ENCODE data around the gene VN1R2.
"Not testable (repeated sequence)": the region's sequence is repeated elsewhere in the genome, so short reads cannot be mapped to it uniquely, and the experiment has no call there.

The VN1R2 gene

GRCh38 chr19:53257715-53258342 is at the start of gene VN1R2:
Gene VN1R2, plus strand, starts transcription at chr19:53258292. Its CDS starts 84 bp downstream, at chr19:53258376.
- not testable (repeated sequence) for DNase-seq (ENCODE audit: low spot score)

GRCh38 chr19:53211554-53211953 is 46.5 kb upstream of the VN1R2 start:
- not testable (repeated sequence) for DNase-seq (ENCODE audit: low spot score)

GRCh38 chr19:53212703-53213320 is 45.3 kb upstream of the VN1R2 start:
- no peak for TF ChIP-seq CTCF (IDR thresholded peaks at IDR 0.05; ENCODE audit: extremely low read depth, missing control alignments)
- no peak for DNase-seq (ENCODE audit: low spot score)

GRCh38 chr19:53222716-53223115 is 35.4 kb upstream of the VN1R2 start:
- DNase-seq (ENCODE audit: low spot score): not testable (repeated sequence)

- TF ChIP-seq CTCF (IDR thresholded peaks at IDR 0.05; ENCODE audit: extremely low read depth, missing control alignments): no peak
- DNase-seq (ENCODE audit: low spot score): no peak
Observed at GRCh38 chr19:53224606-53225005, 33.5 kb upstream of the VN1R2 start.

- TF ChIP-seq CTCF (IDR thresholded peaks at IDR 0.05; ENCODE audit: extremely low read depth, missing control alignments): no peak
- no peak for DNase-seq (ENCODE audit: low spot score)
Observed at GRCh38 chr19:53237114-53237777, 20.8 kb upstream of the VN1R2 start.

GRCh38 chr19:53246498-53246897 is 11.6 kb upstream of the VN1R2 start:
- DNase-seq (ENCODE audit: low spot score): no peak
- TF ChIP-seq CTCF (IDR thresholded peaks at IDR 0.05; ENCODE audit: extremely low read depth, missing control alignments): no peak

- DNase-seq (ENCODE audit: low spot score): peak; percentile 52
- TF ChIP-seq CTCF (IDR thresholded peaks at IDR 0.05; ENCODE audit: extremely low read depth, missing control alignments): no peak
Observed at GRCh38 chr19:53254411-53255341, 3.4 kb upstream of the VN1R2 start, which contains the start of gene ZNF677. Gene ZNF677, minus strand, starts transcription at chr19:53254873. Its CDS starts 3,323 bp downstream, at chr19:53251550.

- not testable (repeated sequence) for DNase-seq (ENCODE audit: low spot score)
Observed at GRCh38 chr19:53267623-53268022, 9.5 kb downstream of the VN1R2 start, which contains the start of gene VN1R4. Gene VN1R4, minus strand, starts transcription at chr19:53267723. Its CDS starts 58 bp downstream, at chr19:53267665.

GRCh38 chr19:53269861-53270260 is 11.8 kb downstream of the VN1R2 start:
- DNase-seq (ENCODE audit: low spot score): not testable (repeated sequence)
